ENCODE measurements around the gene ANLN.
"Not testable (repeated sequence)": the region's sequence is repeated elsewhere in the genome, so short reads cannot be mapped to it uniquely, and the experiment has no call there.

Gene ANLN

DNA sequence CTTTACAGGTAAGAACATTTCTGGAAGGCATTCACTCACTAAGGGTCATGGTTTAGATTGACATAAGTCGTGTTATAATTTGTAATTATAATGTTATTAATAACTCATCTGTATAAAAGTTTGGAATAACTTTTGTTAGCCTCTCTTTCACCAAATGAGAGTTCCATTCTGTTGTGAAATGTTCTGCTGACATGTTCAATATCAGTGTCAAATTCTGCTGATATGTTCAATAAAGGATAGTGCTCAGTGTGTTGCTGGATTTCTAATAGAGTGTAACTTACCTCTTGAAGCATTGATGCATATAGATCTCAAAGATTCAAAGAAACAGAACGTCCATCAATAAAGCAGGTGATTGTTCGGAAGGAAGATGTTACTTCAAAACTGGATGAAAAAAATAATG, 30.6 kb downstream of the ANLN start:
- DNase-seq = no peak

DNA sequence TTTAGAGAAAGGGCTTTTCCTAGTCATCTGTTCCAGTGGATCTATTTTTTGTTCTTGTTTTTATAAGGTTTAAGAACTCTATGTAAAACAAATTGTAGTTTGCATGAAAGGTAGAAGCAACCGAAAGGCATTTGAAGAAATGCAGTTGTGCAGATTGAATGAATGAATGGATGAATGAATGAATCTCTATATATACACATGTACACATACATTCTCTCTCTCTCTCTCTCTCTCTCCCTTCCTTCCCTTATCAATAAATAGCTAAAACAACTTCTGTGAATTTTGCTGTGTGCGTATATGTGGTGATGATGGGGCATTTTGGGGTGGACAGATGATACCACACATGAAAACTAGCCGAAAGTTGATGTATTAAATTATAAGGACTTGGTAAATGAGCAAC, 32.4 kb downstream of the ANLN start:
- DNase-seq = no peak

DNA sequence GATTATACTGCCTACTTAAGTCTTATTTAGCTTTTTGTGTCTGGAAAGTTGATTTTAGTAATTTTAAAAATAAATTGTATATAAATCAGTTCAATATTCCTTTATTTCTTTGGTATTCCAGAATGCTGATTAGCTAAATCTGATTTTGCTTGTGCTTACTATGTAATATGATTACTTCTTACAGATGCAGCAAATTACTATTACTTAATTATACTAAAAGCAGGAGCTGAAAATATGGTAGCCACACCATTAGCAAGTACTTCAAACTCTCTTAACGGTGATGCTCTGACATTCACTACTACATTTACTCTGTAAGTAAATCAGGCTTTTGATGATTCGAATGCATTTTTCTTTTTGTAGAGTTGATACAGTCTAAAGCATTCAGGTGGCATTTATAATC, 34.0 kb downstream of the ANLN start:
- no peak for DNase-seq

DNA sequence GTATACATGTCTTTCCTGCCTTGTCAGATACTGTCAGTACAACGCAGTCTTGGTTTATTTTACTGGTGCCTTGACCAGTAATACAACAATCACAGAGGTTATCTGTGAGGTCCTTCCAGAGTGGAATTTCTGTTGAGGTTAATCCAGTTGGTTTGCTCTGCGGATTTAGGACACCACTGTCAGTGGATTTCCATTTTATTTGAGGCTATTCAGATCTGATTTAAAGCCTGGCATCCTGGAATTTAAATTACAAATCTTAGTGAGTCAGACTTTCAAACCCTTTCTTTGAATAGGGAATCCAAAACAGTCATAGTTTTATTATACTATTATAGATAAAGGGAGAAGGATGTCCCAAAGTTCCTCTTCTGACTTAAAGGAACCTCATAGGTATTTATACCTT, 40.5 kb downstream of the ANLN start:
- DNase-seq = no peak

DNA sequence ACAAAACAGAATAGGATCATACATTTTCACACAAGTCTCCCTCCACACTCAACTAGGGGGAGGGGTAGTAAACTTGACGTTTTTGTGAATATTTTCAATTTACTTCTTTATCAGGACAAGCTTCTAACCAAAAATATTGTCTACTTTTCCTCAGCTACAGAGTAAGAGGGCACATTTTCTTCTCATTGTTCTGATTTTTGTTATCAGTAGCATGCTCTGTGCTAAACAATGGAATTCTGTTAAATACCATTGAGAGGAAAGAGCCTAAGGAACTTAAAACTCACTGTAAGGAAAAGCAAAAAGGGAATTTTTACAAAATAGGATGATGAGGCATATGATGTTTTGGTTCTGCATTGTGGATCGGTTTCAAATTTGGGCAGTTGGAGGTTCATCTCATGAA, 41.2 kb downstream of the ANLN start:
- no peak for DNase-seq

GRCh38 chr7:36438211-36438610, 48.5 kb downstream of the ANLN start:
- no peak for DNase-seq

DNA sequence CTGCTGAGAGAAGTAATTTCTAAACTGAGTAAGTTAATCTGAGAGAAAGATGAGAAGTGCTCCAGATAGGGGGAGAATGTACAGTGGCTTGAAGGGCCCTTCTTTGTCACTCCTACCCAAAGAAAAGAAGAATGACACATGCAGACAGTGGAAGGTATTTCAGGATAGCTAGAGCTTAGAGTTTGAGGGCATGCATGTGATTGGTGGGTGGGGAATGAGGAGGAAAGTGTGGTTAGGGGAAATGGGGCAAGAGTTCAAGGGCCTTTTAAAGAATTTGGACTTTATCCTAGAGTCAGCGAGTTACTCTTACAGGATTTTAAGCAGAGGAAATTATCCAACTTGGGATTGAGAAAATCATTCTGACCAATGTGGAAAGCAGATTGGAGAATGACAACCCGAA, 50.0 kb downstream of the ANLN start:
- DNase-seq = no peak

DNA sequence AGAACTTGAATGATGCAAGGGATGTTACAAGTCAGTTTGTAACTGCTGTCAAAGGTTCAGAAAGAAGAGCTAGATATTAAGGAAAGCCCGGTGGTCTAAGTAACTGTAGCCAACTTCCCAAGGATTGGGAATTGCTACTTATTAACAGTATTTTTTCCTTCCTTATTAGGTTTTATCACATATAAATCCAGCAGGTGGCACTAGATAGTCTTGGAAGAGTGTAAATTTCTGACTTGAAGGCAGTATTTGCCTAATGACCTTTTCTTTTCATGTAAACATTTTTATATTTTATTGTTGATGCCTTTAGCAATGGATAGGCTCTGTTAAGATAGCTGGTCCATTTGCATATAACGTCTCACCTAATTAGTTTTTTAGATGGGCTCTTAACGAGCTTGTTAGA, 51.2 kb downstream of the ANLN start:
- no peak for DNase-seq

DNA sequence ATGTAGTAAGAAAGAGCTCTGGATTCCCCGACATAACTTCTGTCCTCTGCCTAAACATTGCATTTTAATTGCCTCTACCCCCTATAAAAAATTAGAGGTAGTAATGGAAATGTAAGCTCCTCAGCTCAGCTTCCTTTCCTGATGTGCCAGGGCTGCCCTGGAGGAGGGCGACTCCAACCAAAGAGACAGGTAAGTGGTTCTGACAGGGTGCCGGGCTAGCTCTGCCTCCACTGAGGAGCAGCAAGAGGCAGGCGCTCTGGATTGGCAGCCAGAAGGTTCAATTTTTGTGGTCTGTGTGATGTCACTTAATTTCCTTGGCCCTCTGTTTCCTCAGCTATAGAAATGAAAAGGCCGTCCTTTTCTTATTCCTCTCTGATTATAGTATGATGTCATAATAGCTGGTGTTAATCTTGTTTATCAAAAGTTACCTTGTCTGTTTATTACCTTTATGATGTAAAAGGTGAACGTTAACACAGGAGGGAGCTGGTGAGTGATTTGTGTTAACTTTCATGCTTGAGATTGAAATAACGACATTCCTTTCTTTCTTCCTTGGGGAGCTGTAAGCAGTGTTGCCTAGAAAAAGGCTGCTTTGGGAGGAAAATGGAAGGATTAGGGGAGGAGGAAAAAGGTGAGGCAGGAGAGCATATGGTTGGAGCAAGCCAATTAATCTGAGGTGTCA, 51.8 kb downstream of the ANLN start:
- no peak for DNase-seq

GRCh38 chr7:36448781-36449379, 59.2 kb downstream of the ANLN start:
- DNase-seq = no peak

DNA sequence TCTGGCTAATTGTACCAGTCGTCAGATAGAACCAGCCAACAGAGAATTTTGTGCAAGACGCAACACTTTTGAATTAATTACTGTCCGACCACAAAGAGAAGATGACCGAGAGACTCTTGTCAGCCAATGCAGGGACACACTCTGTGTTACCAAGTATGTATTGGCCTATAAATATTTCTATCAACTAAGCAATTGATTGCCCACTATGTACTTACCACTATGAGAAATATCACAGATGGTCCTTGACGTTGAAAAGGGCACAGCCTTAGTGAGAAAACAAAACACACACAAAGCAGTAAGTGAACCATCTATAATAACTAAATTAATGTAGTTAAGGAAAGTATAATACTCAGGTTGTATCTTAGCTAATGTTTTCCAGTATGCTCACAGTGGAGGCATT, 60.0 kb downstream of the ANLN start:
- no peak for DNase-seq

GRCh38 chr7:36453769-36454168, 64.1 kb downstream of the ANLN start:
- DNase-seq = no peak

DNA sequence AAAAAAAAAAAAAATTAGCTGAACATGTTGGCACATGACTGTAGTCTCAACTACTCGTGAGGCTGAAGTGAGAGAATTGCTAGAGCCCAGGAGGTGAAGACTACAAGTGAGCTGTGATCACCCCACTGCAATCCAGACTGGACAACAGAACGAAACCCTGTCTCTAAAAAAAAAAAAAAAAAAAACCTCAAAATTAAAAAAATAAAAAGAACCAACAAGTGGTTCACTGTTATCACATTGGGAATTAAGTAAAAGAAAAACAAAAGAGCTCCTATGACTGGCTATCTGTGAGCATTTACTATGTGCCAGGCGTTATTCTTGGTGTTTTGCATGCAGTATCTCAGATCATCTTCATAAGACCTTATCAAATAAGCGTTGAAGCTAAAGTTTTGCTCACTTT, 66.0 kb downstream of the ANLN start:
- no peak for DNase-seq

GRCh38 chr7:36456138-36456537, 66.5 kb downstream of the ANLN start:
- no peak for DNase-seq

DNA sequence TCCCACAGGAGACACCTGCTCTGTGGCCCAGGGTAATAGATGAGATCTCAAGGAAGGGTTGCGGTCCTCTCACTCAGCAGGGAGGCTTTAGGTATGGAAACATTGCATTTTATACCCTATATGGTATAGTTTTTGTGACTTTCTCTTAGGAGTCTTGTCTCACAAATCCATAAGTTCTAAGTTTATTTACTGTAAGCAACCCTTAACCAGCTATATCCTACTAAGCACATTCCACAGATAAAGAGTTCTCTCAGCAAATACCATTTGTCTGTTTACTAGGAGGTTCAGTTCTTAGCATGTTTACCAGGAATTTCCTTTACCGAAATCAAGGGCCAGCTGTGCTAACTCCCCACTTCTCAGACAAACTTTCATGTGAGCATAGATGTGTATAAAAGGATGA, 66.9 kb downstream of the ANLN start:
- DNase-seq = no peak

DNA sequence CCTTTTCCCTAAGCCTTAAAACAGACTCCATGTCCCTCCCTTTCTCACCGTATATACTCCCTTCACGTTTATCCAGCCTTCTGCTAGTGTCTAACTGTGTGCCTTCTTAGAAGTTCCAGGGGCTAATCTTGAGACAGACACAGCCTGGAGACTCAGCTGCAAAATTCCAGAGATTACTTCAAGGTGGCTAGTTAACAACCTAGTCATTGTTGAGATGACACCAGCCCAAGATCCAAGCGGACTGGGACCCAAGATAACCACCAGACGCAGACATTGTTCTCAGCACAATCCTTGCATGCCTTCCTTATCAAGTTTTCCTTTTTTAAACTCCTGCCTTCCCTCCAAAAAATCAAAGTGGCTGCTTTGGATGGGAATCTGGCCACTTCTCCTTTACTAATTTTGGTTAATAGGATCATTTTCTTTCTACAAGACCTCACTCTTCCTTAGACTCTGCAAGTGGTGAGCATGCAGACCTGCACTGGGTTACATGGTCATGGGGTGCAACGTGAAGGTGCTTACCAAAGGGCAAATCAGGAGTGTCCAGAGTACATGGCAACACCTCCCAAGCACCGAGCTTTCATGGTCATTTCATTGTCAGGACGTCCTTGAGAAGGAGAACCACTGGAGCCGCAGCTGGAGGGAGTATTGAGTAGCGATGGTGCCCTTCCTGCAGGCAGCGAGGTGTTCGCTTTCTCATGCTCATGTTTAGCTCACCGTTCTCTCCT, 69.7 kb downstream of the ANLN start:
- no peak for DNase-seq

- no peak for DNase-seq
Measured at GRCh38 chr7:36460811-36461429, 71.3 kb downstream of the ANLN start.

- DNase-seq = no peak
Measured at GRCh38 chr7:36462551-36463137, 73.0 kb downstream of the ANLN start.

DNA sequence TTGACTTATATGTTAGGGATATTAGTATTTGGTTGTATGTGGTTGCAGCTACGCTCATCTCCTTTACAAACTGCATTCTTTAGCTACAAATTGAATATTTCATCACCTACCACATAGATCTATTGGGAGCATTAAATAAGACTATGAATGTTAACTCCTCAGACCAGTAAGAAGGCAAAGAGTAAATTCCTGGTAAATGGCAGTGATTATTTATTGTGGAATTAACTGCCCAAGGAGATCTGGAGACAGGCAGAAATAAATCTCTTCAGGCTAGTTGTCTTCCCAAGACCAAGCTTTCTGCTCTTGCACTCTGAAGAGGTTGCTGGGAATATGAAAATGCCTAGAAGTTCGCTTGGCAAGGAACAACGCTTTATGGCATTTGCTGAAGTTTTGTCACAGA, 74.6 kb downstream of the ANLN start:
- no peak for DNase-seq

DNA sequence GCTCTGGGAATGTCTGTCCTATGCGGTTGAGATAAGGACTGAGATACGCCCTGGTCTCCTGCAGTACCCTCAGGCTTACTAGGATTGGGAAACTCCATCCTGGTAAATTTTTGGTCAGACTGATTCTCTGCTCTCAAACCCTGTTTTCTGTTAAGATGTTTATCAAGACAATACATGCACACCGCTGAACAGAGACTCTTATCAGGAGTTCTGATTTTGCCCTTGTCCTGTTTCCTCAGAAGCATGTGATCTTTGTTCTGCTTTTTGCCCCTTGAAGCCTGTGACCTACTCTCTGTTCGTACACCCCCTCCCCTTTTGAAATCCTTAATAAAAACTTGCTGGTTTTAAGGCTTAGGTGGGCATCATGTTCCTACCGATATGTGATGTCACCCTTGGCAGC, 76.3 kb downstream of the ANLN start:
- not testable (repeated sequence) for DNase-seq

GRCh38 chr7:36468370-36469101, 78.9 kb downstream of the ANLN start:
- no peak for DNase-seq

GRCh38 chr7:36469236-36469635, 79.6 kb downstream of the ANLN start:
- DNase-seq = no peak

Data from stimulated activated CD4-positive, alpha-beta T cell treated with anti-CD3 and anti-CD28 coated beads, Interleukin-2, amount 100 ng/mL, for 48 hours (primary cell).